Measurements from ENCODE around the gene PFKL.
A peak's percentile ranks its signal among the peaks of the same experiment; 100 is the strongest.
"Not testable (repeated sequence)": the region's sequence is repeated elsewhere in the genome, so short reads cannot be mapped to it uniquely, and the experiment has no call there.

Gene PFKL

DNA sequence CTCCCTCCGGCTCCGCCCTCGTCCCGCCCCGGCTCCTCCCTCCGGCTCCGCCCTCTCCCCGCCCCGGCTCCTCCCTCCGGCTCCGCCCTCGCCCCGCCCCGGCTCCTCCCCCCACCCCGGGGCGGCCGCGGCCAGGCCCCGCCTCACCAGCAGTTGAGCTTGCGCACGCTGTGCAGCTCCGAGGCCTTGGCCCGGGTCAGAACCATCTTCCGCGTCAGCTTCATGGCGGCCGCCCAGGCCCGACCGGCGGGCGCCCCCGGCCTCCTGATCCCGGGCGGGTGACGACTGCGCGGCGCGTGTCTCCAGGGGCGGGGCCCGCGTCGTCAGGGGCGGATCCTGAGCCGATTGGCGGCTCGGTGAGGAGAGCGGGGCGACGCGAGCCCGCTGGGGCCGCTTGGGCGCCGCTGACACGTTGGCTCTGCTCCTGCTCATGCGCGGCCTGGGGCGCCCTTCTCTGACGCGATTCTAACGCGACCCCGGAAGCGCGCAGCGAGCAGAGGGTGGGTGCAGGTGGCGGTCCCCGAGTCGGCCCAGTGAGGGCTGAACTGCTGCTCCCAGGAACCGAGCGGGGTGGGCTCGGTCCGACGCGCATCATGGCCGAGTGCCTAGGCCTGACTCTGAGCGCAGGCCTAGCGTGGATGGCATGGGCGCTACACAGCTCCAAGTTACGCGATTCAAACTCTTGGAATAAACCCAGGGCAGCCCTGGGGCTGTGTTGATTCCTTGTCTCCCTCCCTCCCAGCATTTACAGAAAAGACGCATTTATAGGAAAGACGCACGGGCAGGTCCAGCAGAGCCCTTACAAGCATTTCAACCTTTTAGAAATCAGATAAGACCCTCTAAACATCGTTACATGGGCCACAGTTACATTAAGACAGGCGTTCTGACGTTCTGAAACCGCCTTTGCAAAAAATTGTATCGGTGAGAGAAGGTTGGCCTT is 39.4 kb downstream of the PFKL start, which contains the start of gene CFAP410:
TSS of gene CFAP410 (minus strand) at position 420 of the 940 bp plus-strand sequence. CDS start at position 224, 196 bp downstream.
- FAIRE-seq (no peak), DNase-seq (ENCODE audit: insufficient read length, low spot score) (peak; percentile 89)
- TF ChIP-seq, protein P1, sequence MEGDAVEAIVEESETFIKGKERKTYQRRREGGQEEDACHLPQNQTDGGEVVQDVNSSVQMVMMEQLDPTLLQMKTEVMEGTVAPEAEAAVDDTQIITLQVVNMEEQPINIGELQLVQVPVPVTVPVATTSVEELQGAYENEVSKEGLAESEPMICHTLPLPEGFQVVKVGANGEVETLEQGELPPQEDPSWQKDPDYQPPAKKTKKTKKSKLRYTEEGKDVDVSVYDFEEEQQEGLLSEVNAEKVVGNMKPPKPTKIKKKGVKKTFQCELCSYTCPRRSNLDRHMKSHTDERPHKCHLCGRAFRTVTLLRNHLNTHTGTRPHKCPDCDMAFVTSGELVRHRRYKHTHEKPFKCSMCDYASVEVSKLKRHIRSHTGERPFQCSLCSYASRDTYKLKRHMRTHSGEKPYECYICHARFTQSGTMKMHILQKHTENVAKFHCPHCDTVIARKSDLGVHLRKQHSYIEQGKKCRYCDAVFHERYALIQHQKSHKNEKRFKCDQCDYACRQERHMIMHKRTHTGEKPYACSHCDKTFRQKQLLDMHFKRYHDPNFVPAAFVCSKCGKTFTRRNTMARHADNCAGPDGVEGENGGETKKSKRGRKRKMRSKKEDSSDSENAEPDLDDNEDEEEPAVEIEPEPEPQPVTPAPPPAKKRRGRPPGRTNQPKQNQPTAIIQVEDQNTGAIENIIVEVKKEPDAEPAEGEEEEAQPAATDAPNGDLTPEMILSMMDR (IDR thresholded peaks at IDR 0.05; ENCODE audit: insufficient read depth, missing control alignments), result no peak

DNA sequence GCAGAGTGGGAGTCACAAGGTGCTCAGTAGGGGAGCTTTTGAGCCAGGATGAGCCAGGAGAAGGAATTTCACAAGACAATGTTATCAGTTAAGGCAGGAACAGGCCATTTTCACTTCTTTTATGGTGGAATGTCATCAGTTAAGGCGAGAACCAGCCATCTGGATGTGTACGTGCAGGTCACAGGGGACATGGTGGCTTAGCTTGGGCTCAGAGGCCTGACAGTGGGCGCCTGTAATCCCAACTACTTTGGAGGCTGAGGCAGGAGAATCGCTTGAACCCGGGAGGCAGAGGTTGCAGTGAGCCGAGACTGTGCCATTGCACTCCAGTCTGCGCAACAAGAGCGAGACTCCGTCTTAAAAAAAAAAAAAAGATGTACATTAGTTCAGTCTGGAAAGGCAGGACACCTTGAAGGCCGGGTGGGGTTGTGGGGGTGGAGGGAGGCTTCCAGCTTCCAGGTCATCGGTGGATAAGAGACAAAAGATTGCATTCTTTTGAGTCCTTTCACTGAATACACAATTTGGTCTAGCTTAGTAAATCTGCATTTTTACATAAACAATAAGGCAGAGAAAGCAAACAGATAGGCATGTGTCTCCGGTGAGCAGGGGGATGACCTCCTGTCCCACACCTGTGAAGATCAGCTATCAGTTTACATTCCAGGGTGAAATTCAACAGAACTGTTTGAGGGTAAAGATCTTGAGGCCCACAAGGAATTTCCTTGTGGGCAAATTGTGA is 42.0 kb downstream of the PFKL start:
- not testable (repeated sequence) for DNase-seq (ENCODE audit: insufficient read length, low spot score); FAIRE-seq

DNA sequence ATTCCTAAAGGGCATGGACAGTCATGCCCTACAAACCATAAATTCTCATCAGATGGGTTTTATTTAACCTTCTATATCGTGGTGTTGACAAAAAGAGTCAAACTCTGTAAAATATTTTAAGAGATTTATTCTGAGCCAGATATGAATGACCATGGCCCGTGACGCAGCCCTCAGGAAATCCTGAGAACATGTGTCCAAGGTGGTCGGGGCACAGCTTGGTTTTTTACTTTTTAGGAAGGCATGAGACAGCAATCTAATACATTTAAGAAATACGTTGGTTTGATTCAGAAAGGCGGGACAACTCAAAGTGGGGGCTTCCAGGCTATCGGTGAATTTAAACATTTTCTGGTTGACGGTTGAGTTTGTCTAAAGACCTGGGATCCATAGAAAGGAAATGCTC is 43.1 kb downstream of the PFKL start:
- FAIRE-seq; DNase-seq (ENCODE audit: insufficient read length, low spot score): not testable (repeated sequence)

DNA sequence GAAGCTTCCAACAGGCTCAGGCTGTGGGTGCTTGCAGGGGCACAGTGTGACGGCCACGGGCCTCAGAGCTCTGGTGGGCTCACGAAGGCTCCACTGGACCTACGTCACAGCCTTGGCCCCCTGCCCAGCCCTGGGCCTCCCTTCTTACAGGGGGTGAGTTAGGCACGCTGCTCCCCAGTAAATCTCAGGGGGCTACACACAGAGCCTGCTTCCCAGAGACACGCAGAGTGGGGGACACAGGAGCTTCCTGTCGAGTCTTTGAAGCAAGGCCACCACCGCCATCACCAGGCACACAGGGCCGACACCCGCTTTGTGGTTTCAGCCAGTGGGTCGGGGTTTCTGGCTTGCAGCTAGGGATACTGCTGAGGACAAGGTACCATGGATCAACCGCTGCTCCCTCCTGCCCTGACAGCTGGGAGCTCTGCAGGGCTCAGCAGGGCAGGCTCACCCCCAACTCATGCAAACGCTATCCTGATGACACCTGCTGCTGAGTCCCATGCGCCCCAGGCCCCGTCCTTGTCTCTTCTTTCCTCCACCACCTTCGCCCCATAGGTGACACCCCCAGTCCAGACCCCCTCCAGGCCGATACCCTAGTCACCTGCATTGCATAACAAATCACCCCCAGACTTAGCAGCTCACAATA is 44.8 kb downstream of the PFKL start:
- DNase-seq (ENCODE audit: insufficient read length, low spot score) (no peak), FAIRE-seq (no peak)
- TF ChIP-seq, protein P1 (IDR thresholded peaks at IDR 0.05; ENCODE audit: insufficient read depth, missing control alignments), result no peak

DNA sequence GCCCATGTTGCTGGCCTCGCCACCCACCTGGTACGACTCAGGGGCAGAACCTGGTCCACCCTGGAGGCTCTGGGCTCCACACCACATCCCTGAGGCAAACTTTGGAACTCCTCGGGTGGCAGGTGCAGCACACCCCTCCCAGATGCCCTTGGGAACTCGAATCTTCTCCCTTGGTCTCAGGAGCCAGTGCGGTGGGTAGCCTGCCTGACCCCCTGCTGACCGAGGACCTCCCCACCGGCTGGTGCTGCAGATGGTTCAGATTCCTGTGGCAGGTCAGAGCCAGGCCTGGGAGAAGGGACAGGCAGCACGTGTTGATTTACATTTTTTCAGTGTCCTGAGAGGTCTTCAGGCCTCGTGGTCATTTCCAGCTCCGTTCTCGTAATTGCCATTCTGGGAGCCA is 45.6 kb downstream of the PFKL start:
- FAIRE-seq, result no peak
- TF ChIP-seq, protein P1 (IDR thresholded peaks at IDR 0.05; ENCODE audit: insufficient read depth, missing control alignments), result no peak
- DNase-seq (ENCODE audit: insufficient read length, low spot score), result no peak

DNA sequence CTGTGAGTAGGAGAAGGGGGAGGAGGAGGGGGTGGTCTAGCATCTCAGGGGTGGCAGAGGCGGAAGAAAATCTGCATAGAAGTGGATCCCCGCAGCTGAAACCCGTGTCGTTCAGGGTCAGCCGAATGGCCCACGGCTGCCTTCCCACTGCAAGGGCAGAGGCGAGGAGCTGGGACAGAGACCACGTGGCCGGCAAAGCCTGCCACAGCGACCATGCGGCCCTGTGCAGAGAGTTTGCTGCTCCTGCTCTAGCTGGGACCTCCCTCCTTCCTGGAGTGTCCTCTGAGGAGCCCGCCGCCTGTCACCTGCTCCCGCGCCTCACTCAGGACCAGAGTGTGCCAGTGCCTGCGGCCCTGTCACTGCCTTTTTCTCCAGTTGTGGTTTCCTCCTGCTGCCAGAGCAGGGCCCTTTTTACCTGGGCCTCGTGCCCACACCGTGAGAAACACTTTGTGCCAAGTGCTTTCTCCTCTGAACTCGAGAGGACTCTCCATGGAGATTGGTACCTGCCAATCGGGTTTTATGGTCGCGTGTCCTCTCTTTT is 48.1 kb downstream of the PFKL start:
- TF ChIP-seq, protein P1 (IDR thresholded peaks at IDR 0.05; ENCODE audit: insufficient read depth, missing control alignments), result no peak
- DNase-seq (ENCODE audit: insufficient read length, low spot score) (no peak), FAIRE-seq (no peak)

DNA sequence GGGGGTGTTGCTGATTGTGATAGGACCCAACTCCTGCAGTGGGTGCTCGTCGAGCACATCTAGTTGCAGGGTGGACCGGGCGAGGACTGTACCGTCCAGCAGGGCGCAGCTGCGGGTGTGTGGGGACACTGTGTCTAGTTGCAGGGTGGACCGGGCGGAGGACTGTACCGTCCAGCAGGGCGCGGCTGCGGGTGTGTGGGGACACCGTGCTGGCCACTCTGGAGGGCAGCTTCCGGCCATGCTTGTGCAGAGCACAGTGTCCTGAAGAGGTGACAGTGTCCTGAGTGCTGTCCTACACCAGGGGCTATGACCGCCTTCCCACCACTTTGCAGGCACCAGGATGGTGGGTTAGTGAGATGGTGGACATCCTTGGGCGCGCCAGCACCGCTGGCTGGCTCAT is 49.0 kb downstream of the PFKL start:
- TF ChIP-seq, protein P1 (IDR thresholded peaks at IDR 0.05; ENCODE audit: insufficient read depth, missing control alignments), result no peak
- DNase-seq (ENCODE audit: insufficient read length, low spot score), result no peak
- no peak for FAIRE-seq
